K562 (cell line): Measurements from ENCODE around the gene USP48. TPM values are rescaled to one million over a fixed set of nuclear protein-coding genes. Genes with fewer than 3 reads are reported as not detected.
A peak's percentile ranks its signal among the peaks of the same experiment; 100 is the strongest.

ENCODE experiments used
- BHLHE40 ChIP-seq: IDR thresholded peaks from 2 replicates; pipeline ENCODE4 v1.6.1; 2011; ENCODE audit warnings: low read length, improper control_type of control experiment
- CBX5 ChIP-seq: IDR thresholded peaks from 2 replicates; pipeline ENCODE4 v1.6.1; 2014; ENCODE audit warnings: low read depth, borderline replicate concordance
- HDAC6 ChIP-seq: IDR thresholded peaks from 2 replicates; pipeline ENCODE4 v1.6.1; 2012; ENCODE audit warnings: low read depth, mild to moderate bottlenecking, control low read depth, inconsistent platforms, low read length, moderate library complexity
- MAFF ChIP-seq: IDR thresholded peaks from 2 replicates; pipeline ENCODE4 v1.6.1; 2012; ENCODE audit warnings: low read length, improper control_type of control experiment
- MXD1 ChIP-seq: fragments of 250-450 bp; sonication (Bioruptor Pico); IDR thresholded peaks from 2 replicates; pipeline ENCODE4 v1.8.0; 2021; ENCODE audit warnings: borderline replicate concordance, mild to moderate bottlenecking, moderate library complexity; ENCODE audit not compliant: poor library complexity, severe bottlenecking
- NR2C1 ChIP-seq, 2 experiments: fragments of 450-650 bp; IDR thresholded peaks; 2 replicates each; pipeline ENCODE4 v1.6.1; 2017; ENCODE audit warnings: mild to moderate bottlenecking in 2 of 2, antibody characterized with exemption in 1 of 2, inconsistent platforms in 1 of 2, missing compliant biosample characterization in 1 of 2, missing genetic modification characterization in 1 of 2
- POLR2AphosphoS5 ChIP-seq: IDR thresholded peaks from 2 replicates; pipeline ENCODE4 v1.6.1; 2011; ENCODE audit warnings: mild to moderate bottlenecking, low read depth, low read length, moderate library complexity; ENCODE audit not compliant: control insufficient read depth, insufficient read depth
- RFX1 ChIP-seq: fragments of 450-650 bp; IDR thresholded peaks from 2 replicates; pipeline ENCODE4 v1.6.1; 2016; ENCODE audit warnings: mild to moderate bottlenecking, moderate library complexity
- SOX6 ChIP-seq: fragments of 450-650 bp; IDR thresholded peaks from 2 replicates; pipeline ENCODE4 v1.6.1; 2014; ENCODE audit warnings: mild to moderate bottlenecking
- TAL1 ChIP-seq: fragments of 450-650 bp; IDR thresholded peaks from 2 replicates; pipeline ENCODE4 v1.6.1; 2016; ENCODE audit warnings: mild to moderate bottlenecking
- polyA plus RNA-seq, 8 experiments: library from polyadenylated mRNA; depleted of rRNA in 4 of 8; stranded (reverse) in 5 of 8; unstranded in 3 of 8; fragments of >200 nt; fragmentation: Nextera tagmentation in 2 of 8; fragmentation: Illumina TruSeq in 1 of 8; extraction: Ambion mirVana in 2 of 8; extraction: Trizol in 1 of 8; gene quantifications; 2 replicates each; pipeline versions ENCODE4 v1.2.1 to v1.2.3, GENCODE V29; 2011 to 2014; ENCODE audit warnings: inconsistent platforms in 1 of 8, missing spikeins in 1 of 8
- total RNA-seq, 7 experiments: library from RNA; depleted of rRNA in 6 of 7; stranded (reverse); fragments of >200 nt in 6 of 7; fragmentation: Illumina TruSeq in 2 of 7; extraction: Trizol in 2 of 7; gene quantifications; 2 replicates each; pipeline versions ENCODE4 v1.2.1 to v1.2.3, GENCODE V29; 2011 to 2021; ENCODE audit warnings: low replicate concordance in 1 of 7

Gene USP48
- total and polyA plus RNA-seq, 9 of the 15 experiments (the other 6 are each of a cell fraction or from before 2014, with no cell fraction given): 23.3 to 123 (median 106) TPM

- peak; percentile 41; the same call in 1 of the 2 replicates for TF ChIP-seq POLR2AphosphoS5
- TF ChIP-seq RFX1: peak; percentile 79
- no peak for TF ChIP-seq MAFF
- no peak for TF ChIP-seq CBX5
- no peak for TF ChIP-seq BHLHE40
- no peak for TF ChIP-seq HDAC6
- TF ChIP-seq MXD1: no peak
- 0 out of 2 replicates have a peak, but pooled peaks have one; percentile 33 for TF ChIP-seq SOX6
- TF ChIP-seq NR2C1 (IDR thresholded peaks at IDR 0.05): no peak
- TF ChIP-seq NR2C1 (tag; IDR thresholded peaks at IDR 0.05): 0 out of 2 replicates have a peak, but pooled peaks have one; percentile 28
- TF ChIP-seq TAL1: peak; percentile 51
These were observed 18.1 kb downstream of the USP48 start (continued) for GRCh38 chr1:21764615-21765423.
